ENCODE data around the gene ATP6V0A1.

The ATP6V0A1 gene

DNA sequence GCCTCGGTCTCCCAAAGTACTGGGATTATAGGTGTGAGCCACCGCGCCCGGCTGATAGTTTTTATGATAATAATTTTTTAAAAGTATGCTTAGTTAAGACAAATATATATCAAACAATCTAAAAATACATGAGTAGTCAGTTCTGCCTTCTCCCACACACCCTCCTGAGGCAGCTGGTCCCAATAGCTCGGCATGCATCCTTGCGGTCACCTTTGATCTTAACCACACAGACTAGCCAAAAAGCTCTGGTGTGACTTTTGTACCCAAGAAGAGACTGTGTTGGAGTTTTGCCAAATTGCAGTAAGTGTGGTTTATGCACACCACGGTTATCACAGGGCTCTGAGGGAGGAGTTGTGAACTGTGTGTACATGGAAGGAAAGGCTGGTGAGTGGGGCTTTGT lies 25.6 kb downstream of the ATP6V0A1 start:
- H3K4me3 ChIP-seq (replicated peaks; ENCODE audit: low read depth, low read length): no peak overlapping the region
- DNase-seq (ENCODE audit: low read depth): no peak
- TF ChIP-seq, protein P1, sequence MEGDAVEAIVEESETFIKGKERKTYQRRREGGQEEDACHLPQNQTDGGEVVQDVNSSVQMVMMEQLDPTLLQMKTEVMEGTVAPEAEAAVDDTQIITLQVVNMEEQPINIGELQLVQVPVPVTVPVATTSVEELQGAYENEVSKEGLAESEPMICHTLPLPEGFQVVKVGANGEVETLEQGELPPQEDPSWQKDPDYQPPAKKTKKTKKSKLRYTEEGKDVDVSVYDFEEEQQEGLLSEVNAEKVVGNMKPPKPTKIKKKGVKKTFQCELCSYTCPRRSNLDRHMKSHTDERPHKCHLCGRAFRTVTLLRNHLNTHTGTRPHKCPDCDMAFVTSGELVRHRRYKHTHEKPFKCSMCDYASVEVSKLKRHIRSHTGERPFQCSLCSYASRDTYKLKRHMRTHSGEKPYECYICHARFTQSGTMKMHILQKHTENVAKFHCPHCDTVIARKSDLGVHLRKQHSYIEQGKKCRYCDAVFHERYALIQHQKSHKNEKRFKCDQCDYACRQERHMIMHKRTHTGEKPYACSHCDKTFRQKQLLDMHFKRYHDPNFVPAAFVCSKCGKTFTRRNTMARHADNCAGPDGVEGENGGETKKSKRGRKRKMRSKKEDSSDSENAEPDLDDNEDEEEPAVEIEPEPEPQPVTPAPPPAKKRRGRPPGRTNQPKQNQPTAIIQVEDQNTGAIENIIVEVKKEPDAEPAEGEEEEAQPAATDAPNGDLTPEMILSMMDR (IDR thresholded peaks at IDR 0.05; ENCODE audit: low read length, missing control alignments): no peak

DNA sequence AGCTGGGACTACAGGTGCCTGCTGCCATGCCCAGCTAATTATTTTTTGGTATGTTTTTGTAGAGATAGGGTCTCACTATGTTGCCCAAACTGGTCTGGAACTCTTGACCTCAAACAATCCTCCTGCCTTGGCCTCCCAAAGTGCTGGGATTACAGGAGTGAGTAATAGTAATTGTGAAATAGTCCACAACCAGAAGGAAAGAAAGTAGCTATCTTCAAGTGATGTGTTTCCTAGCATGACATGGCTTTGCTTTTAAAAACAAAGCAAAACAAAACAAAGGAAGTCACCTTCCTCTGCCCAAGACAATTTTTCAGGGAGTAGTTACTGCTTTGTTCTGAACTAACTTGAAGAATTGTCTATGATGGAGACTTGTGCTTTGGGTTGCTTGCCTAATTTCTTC lies 27.0 kb downstream of the ATP6V0A1 start:
- peak; percentile 67 for DNase-seq (ENCODE audit: low read depth)
- no peak overlapping the region for H3K4me3 ChIP-seq (replicated peaks; ENCODE audit: low read depth, low read length)
- TF ChIP-seq, protein P1 (IDR thresholded peaks at IDR 0.05; ENCODE audit: low read length, missing control alignments): no peak

DNA sequence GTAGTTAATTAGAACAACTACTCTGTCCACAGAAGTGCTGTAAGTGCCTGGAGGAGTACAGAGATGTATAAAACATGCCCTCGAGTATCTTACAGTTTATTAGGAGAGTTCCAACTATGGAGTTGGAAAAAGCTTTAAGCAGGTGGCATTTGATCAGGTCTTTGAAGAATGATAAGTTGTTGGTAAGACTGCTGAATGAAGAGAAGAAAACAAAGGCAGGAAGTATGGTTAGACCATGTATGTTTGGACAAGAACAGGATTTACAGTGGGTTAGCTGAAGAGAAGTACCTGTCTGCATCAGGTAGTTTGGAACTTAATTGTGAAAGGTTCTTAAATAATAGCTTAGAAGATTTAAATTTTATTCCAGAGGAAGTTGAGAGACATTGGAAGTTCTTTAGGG lies 29.4 kb downstream of the ATP6V0A1 start:
- TF ChIP-seq, protein P1 (IDR thresholded peaks at IDR 0.05; ENCODE audit: low read length, missing control alignments): no peak
- DNase-seq (ENCODE audit: low read depth): no peak
- no peak overlapping the region for H3K4me3 ChIP-seq (replicated peaks; ENCODE audit: low read depth, low read length)

GRCh38 chr17:42493319-42493718 lies 34.6 kb downstream of the ATP6V0A1 start:
- TF ChIP-seq, protein P1 (IDR thresholded peaks at IDR 0.05; ENCODE audit: low read length, missing control alignments): no peak
- DNase-seq (ENCODE audit: low read depth): no peak

GRCh38 chr17:42494673-42495072 lies 36.0 kb downstream of the ATP6V0A1 start:
- no peak for DNase-seq (ENCODE audit: low read depth)
- no peak overlapping the region for H3K4me3 ChIP-seq (replicated peaks; ENCODE audit: low read depth, low read length)
- TF ChIP-seq, protein P1 (IDR thresholded peaks at IDR 0.05; ENCODE audit: low read length, missing control alignments): no peak

More at GRCh38 chr17:42493319-42493718, 34.6 kb downstream of the ATP6V0A1 start:
- no peak overlapping the region for H3K4me3 ChIP-seq (replicated peaks; ENCODE audit: low read depth, low read length)

- DNase-seq (ENCODE audit: low read depth): no peak
- TF ChIP-seq, protein P1 (IDR thresholded peaks at IDR 0.05; ENCODE audit: low read length, missing control alignments): no peak
- no peak overlapping the region for H3K4me3 ChIP-seq (replicated peaks; ENCODE audit: low read depth, low read length)
These were observed 40.1 kb downstream of the ATP6V0A1 start for GRCh38 chr17:42498828-42499227.

- DNase-seq (ENCODE audit: low read depth): no peak
- TF ChIP-seq, protein P1 (IDR thresholded peaks at IDR 0.05; ENCODE audit: low read length, missing control alignments): no peak
- H3K4me3 ChIP-seq (replicated peaks; ENCODE audit: low read depth, low read length): no peak overlapping the region
These were observed 43.4 kb downstream of the ATP6V0A1 start for GRCh38 chr17:42502091-42502490.

Data from fibroblast of pulmonary artery (primary cell).